Pulmonary artery endothelial cell (primary cell): ENCODE measurements around the gene CLTCL1. TPM values are rescaled to one million over a fixed set of nuclear protein-coding genes. Genes with fewer than 3 reads are reported as not detected.

Source experiments
- DNase-seq: peaks from one replicate; pipeline ENCODE4 v3.0.0-alpha.2; 2011; ENCODE audit warnings: low read depth, low spot score
- total RNA-seq: library from RNA; depleted of rRNA; stranded (reverse); fragments of >200 nt; gene quantifications from 2 replicates; pipeline ENCODE4 v1.2.3, GENCODE V29; 2014

The CLTCL1 gene
- total RNA-seq, 1 donor from 2014 or later: 4.4 TPM

DNA sequence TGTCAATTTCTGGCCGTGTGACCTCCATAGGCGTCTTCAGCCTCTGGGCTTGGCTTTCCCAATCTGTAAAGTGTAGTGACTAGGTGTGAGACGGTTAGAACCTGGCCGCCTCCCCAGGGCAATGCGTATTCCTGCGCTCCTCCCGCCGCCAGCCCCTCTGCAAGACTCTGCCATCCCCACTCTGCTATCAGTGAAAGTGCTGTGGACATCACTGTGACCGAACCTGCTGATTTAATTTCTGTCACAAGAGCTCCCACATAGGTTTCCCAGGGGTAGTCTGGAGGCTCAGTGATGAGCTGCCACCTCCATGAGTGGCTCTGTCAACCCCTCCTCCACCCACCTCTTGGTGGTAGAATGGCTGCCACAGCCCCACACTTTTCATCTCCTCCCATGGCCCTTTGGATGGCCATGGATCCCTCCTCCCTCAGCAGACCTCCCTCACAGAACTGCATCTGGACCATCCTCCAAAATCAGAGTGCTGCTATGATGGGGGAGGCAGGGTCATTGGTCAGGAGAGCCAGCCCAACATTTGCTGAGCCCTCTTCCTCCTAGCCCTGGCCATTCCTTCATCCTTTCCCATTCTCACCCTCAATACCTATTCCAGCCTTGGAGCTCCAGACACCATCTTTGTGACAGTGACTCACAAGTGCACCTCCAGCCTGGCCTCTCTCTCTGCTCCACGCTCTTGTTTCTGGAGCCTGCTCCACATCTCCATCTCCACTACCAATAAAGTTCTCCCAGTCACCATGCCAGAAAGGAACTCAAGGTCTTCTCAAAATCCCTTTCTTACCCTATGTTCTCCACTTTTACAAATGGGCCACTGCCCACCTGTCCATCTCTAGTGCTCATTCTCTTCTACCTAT lies 140.0 kb downstream of the CLTCL1 start:
- DNase-seq: no peak

DNA sequence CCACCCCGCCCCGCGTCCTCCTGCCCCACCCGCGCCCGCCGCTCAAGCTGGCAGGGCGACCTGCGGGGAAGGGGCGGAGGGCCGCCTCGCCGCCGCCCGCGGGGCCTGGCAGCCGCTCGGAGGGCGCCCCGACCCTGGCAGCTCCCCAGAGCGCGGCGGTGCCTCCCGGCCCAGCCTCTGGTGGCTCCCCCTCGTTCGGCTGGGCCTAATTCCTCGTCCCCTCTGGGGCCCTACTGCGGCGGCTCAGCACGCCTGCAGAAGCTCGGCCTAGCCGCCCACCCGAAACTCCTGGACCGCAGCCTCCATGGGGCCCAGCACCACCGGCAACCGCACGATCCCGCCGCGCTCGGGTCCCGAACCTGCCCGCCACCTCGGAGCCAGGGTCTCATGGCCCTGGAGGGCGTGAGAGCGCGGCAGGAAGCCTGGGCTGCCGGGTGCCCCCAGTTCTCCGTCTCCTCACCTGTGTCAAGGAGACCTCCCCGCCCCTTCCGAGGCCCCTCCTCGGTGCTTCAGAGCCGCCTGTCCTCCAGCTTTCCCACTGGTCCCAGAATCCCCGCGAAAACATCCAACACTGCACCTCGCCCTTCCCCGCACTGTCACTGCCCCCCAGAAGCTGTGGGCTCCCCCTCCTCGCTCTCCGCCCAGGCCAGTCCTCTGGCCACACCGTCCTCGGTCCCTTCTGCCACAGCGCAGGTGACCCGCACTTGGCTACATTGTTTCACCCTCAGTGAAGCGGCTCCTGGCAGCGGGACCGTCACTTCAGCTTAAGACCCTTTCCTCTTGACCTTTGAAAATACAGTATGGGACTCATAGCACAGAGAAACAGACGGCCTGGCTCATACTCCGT lies 140.8 kb downstream of the CLTCL1 start:
- no peak for DNase-seq

DNA sequence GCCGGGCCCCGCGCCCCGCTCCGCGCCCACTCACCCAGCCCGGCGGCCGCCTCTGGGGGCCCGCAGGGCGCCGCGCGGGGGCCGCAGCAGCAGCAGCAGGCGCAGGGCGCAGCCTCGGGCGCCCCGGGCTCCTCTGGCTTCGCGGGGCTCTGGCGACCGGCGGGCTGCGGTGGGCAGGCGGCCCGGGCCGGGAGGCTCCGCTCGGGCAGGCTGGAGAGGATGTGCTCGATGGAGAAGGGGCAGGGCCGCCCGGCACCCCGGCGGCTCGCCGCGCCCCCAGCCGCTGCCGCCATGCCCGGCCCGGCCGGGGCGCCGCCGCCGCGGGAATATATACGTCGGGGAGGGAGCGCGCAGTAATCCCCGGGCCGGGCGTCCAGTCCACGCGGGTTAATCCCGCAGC lies 141.5 kb downstream of the CLTCL1 start, which contains the start of gene GSC2:
TSS of gene GSC2 (minus strand) at position 302 of the 400 bp plus-strand sequence. CDS start at position 293, 9 bp downstream.
- no peak for DNase-seq

DNA sequence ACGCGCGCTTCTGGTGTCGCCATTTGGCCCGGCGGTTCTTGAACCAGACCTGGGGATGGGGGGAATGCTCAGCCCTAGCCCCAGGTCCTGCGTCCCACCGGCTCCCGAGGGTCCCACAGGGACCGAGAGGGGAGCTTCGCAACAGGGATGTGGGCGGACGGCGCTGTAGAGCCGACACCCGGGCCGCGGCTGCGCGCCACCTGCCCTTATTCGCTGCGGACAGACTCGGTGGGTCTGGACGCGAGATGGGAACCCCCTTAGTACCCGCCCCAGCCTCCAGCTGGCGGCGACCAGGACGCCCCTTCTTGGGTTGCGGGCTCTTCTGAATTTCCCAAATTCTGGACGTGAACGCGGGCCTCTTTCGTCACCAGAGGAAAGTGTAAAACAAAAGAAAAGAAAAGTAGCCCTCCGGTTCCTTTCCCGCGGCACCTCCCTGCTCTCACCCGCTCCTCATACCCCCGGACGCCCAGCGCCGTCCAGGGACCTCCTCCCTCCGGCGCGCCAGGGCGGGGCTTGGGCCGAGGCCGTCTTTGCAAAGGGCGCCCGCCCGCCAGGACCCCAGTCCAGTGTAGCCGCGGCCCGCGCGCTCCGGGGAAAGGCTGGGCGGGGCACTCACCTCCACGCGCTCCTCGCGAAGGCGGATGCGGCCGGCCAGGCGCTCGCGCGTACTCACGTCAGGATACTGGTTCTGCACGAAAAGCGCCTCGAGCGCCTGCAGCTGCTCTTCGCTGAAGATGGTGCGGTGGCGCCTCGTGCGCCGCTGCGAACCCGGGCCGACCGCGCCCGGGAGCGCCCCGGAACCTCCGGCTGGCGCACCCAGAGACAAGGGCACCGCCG lies 142.3 kb downstream of the CLTCL1 start:
- DNase-seq: no peak

DNA sequence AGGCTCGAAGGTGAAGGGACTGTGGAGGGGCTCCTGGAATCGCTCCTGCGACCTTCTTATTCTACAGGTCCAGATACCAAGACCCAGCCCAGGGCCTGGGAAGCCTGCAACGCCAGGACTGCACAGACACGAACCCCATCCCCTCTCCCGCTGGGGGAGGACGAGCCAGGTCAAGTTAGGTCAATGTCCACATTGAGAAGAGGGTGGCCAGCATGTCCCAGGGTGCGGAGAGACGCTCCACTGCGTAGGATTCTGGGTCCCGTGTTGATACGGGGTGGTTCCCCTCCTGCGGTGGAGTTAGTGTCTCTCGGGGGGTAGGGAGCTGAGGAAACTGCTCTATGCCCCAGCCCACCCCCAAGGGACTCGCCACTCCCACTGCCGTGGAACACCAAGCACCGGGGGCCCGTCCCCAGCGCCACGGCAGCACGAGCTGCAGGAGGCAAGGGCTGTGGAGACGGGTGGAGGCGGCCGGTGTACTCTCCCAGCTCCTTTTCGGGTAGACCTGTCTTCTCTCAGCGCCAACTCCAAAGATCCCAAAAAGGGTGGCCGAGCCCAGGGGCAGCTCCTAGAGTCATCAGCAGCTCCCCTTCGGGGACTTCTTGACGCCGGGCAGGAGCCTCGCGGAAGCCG lies 143.0 kb downstream of the CLTCL1 start:
- DNase-seq: no peak

DNA sequence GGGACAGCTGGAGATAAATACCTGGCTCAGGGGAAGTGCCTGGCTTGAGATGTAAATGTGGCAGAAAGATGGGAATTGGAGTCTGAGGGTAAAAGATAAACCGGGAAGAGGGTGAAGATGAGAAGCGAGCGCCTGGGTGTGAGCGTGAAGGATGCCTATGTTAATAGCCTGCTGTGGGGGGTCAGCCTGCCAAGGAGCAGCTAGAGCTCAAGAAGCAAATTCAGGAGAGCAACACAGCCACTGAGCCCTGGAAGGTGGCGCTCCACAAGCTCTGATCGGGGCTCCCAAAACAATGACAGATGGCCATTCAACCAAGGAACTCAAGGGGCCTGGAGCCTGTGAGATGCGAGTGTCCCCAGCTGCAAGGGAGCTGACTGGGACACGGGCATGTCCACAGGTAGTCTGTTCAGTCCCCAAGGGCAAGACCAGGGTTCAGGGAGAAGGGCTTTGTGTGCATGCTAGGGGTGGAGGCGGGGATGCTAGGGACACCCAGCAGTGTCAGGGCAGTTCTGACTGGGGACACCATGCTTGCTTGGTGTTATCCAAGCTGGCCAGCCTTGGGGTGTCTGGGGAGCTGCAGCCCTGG lies 144.2 kb downstream of the CLTCL1 start:
- no peak for DNase-seq

DNA sequence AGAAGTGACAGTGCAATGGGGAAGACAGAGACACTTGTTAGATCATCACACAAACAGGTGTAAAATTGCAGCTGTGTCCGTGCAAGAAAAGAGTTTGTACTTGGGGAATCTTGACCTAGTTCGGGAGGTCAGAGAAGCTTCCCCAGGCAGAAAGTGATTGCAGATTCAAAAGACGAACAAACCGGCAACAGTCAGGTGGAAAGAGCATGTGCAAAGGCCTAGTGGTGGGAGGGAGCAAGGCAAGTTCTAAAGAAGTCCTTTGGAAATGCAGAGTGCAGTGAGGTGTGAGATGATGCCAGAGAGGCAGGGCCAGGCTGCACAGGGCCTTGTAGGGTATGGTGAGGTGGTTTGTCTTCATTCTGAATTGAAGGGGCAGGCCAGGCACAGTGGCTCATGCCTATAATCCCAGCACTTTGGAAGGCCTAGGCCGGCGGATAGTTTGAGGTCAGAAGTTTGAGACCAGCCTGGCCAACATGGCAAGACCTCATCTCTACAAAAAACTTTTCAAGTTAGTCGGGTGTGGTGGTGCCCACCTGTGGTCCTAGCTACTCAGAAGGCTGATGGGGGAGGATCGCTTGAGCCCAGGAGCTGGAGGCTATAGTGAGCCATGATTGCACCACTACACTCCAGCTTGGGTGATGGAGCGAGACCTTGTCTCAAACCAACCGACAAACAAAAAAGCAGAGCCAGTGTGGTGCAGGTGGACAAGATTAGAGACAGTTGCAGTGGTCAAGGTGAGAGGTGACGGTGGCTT lies 145.1 kb downstream of the CLTCL1 start:
- no peak for DNase-seq

DNA sequence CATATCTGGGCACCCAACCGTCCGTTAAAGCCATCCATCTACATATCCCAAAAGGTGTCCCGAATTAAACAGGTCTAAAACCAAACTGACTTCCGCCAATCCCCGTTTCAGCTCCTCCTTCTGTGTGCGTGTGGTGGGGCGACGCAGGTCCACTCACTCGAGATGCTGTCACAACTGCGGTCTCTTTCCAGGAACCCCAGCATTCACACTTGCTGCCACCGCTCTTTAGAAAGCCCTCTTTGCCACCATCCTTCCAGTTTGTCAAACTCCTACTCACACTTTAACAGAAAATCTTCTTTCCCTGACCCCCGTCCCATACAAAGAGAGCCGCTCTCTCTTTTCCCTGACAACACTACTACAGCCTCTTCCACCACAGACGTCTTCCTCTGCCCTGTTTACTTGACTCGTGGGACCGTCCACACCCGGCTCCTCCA lies 147.5 kb downstream of the CLTCL1 start:
- DNase-seq: no peak

DNA sequence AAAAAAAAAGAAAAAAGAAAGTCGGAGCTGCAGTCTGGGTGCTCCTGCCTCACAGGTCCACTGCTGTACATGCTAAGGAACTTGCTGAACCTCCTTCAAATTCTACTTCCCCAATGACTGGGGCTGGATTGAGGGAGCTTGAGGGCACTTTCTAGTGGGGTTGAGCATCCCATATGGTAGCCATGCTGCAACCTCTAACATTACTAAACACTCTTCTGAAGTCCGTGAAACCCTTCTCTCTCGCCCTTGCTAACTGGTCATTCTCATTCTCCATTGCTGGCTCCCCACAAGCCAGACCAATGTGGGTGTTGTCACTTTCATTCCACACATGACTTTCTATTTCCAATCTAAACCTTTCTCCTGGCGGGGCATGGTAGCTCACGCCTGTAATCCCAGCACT lies 148.3 kb downstream of the CLTCL1 start:
- no peak for DNase-seq

DNA sequence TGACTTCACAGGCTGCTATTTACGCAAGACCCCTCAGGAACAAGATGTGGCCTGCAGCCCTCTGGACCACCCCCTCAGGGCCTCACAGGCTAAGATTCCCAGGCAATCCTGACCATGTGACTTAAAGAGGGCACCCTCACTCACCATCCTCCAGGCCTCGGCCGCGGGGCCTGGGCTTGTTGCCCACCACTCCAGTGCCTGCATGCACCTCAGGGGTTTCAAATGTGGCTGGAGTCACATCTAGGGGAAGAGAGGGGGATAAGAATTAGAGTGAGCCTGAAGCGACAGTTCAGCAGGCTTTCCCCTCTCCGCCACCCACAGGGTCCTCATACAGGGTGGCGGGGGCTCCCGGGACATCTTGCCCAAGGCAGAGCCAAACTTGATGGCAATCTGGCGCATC lies 149.1 kb downstream of the CLTCL1 start:
- no peak for DNase-seq

DNA sequence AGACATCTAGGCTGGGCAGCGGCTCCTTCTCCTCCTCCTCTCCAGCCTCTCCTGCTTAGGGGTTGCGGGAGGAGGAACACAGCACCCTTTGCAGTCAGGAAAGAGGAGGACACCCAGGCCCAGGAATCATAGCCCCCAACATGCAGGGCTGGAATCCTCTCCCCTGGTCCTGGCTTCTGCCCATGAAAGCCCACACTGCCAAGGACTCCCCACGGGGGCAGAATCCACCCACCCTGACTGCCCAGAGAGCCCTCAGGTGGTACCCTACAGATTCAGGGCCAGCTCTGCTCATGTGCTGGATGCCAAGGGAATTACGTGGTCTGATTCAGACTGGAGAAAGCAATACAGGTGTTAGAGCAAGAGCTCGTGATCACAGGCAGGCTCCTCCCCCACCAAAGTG lies 151.5 kb downstream of the CLTCL1 start:
- no peak for DNase-seq

DNA sequence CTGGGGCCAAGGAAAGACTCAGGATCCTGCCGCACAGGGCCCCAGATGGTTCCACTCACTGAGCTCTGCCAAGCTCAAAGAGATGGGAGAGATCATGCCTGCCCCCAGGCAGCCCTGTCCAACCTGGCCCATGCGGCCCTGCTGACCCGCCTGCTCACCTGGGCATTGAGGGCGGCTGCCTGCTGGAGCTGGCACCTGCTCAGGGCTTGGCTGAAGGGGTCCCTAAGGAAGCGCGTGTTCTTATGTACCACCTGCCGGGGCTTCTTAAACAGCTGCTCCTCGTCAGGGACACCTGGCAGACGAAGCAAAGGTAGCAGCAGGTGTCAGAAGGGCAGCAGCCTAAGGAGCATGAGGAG lies 152.5 kb downstream of the CLTCL1 start:
- DNase-seq: no peak

DNA sequence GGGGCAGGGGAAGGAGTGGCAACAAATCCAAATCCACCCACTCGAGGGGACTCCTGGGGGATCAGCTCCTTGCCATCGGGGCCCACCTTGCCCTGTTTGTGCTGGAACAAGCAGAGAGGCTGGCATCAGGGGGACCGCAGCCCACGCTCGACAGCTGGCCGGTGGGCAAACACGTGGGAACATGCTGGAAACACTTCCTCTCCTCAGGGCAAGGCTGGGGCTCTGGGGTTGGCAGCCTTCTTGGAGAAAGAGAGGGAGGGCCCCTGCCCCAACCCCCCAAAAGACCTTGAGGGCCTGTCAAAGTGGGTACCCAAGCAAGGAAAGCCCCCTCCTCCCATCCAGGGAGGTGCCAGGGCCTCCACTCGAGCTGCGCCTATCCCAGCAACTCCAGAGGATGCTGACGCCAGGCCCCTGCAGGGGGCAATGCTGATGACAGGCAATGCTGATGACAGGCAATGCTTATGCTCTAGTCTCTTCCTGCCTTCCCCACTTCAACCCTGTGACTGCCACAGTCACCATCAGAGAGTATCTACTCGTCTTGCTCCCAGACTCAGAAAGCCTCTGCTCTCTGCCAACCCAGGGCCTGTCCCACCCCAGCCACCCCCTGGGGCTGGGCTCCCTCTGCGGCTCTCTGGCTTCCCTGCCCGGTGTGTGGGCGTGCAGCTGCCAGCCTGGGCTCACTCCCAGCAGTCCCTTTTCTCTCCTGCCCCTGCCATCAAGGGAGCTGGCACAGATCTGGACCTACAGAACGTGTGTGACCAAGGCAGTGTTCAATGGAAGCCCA lies 153.1 kb downstream of the CLTCL1 start:
- DNase-seq: no peak

DNA sequence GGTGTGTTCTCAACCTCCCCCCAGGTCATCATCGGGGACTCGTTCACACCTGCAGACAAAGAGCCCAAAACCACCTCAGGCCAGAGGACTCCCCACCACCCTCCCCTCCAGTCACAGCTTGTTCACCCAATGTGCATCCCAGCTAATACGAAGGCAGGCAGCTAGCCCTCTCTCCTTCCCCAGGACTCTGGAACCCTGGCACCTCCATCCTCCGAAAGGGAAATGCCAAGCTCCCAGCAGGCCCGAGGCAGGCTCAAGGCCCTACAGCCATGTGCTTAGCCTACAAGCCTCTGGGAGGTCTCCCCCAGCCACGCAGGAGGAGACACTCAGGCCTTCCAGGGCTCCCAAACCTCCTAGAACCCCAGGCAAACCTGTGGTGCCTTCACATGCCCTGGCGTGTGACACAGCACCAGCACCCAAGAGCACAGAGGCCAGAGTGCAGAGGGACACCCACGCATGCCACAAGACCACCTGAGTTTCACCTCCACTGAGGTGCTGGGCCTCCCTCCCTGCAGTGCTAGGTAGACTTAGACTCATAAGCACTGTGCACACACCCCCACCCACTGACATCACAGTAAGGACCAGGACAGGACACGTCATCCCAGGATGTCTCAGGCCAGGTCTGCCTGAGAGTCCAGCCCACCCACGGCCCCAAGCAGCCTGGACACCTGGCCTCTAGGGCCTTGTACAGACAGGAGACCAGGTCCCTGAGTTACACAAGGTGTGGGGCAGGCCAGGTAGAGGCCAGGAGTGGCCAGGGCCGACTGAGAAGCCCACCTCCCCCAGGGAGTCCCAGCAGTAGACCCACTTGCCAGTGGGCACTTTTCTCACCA lies 153.9 kb downstream of the CLTCL1 start:
- no peak for DNase-seq

DNA sequence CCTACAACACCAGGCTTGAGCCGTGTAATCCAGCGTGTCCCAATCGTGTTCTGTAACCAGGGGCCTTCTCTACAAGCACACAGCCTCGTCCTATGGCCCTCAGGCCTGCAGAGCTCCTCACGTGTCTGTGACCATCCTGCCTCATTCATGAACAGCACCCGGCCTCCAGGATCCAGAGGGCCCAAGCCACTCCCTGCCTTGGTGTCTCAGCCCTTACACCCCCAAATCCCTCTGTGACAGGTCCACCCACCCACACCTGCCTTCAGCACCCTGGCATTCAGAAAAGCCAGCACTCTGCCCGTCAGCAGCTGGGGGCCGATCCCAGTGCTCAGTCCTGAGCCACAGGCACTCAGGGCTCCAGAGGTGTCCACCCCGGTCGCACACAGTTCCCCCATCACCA lies 154.6 kb downstream of the CLTCL1 start:
- DNase-seq: no peak

DNA sequence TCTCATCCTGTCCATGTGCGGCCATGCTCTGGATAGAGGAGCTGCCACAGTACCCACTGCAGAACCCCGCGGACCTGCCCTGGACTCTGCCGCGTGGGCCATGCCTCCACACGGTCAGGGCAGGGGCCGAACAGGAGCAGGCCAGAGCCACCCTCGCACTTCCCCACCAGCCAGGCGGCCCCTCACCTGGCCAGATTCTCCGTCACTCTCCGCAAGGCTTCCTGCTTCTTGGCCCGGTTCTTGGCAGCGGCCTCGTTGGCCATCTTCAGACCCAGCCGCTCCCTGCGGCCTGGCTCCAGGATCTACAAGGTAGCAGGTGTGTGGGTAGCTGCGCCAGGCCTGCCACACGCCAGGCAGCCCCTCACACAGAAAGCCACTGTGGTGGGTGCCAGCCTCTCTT lies 156.6 kb downstream of the CLTCL1 start:
- no peak for DNase-seq

DNA sequence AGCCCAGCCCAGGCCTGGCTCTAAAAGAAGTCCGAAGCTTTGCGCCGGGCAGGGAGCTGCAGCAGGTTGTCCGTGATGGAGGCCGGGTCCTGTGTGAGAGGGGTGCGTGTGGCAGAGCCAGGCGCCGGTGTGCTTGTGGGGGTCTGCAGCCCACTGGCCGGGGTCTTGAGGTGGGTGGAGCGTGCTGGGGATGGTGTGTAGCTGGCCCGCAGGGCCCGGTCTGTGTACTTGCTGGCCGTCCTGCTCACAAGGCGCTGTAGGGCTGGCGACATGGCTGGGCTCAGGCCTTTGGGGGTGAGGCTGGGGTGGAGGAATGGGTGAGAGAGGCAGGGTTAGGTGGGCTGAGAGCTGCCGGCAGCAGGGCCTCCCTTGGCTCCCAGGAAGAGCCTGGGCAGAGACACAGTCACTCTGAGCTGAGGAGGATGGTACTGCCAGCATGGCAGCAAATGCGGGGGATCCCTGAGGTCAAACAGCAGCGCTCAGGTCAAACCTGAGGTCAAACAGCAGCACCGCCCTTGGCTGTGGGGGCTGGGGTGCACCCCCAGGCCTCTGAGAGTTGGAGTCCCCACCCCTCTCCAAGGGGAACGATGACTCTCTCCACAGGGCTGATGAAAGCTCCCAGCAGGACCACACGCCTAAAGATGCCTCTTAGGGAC lies 157.2 kb downstream of the CLTCL1 start:
- DNase-seq: no peak

DNA sequence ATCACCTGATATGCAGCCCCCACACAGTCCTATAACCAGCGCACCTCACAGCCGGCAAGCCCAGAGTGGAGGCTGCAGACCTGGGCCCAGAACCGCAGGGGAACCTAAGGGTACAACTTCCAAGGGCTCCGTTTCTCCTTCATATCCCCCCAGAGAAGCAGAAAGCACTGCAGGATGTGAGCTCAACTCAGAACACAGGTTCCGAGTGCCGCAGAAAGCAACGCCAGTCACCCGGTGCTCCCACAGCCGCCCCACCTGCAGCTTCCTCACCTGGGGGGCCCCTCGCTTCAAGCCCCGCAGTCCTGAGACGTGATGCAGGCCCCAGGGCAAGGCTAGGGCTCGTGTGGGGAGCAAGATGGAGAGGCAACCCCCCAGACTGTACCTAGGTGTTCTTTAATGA lies 158.0 kb downstream of the CLTCL1 start:
- no peak for DNase-seq
